NT2/D1 (cell line): ENCODE results near the gene DOCK1.

Experiments
- SUZ12 ChIP-seq: IDR thresholded peaks from 2 replicates; pipeline ENCODE4 v1.6.1; 2011; ENCODE audit not compliant: insufficient read length, insufficient read depth; ENCODE audit errors: extremely low read depth
- ZNF274 ChIP-seq: IDR thresholded peaks from 2 replicates; pipeline ENCODE4 v1.6.1; 2011; ENCODE audit warnings: mild to moderate bottlenecking, low read depth, low read length

DNA sequence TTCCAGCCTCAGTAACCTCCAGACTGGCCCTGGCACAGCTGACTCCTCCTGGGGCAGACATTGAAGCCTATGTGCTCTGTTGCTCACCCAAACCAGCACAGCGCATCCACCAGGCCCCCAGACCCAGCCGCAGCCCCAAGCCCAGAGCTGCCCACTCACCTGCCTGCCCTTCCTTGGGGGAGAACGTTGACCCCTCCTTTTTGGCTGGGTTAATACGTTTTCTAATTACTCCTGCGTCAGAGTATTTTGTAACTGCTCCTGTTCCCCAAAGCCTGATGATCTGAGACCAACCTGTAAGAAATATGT, 536.9 kb downstream of the DOCK1 start:
- no peak for TF ChIP-seq ZNF274
- TF ChIP-seq SUZ12: no peak
